SU-DHL-6 (cell line): ENCODE data around the gene SMIM38.

Source experiments
- CTCF ChIP-seq: fragments of 200-600 bp; sonication (generic); IDR thresholded peaks from one replicate; pipeline ENCODE4 v1.5.1; 2017; ENCODE audit warnings: antibody characterized with exemption, mild to moderate bottlenecking, low read length, moderate library complexity; ENCODE audit not compliant: insufficient read depth, poor library complexity, severe bottlenecking
- EZH2phosphoT487 ChIP-seq: fragments of 200-600 bp; sonication (generic), shearing (Covaris generic); conservative IDR thresholded peaks from 2 replicates; pipeline ENCODE4 v1.6.1; 2018; ENCODE audit warnings: mild to moderate bottlenecking, antibody characterized with exemption, low read length, moderate library complexity, mixed read lengths

GRCh38 chr11:69178819-69179482, 23.2 kb downstream of the SMIM38 start:
- TF ChIP-seq CTCF: no peak
- TF ChIP-seq EZH2phosphoT487: no peak
